ENCODE measurements around the gene PPP6R3. TPM values are rescaled to one million over a fixed set of nuclear protein-coding genes. Genes with fewer than 3 reads are reported as not detected.
A peak's percentile ranks its signal among the peaks of the same experiment; 100 is the strongest.
"Not testable (repeated sequence)": the region's sequence is repeated elsewhere in the genome, so short reads cannot be mapped to it uniquely, and the experiment has no call there.

The PPP6R3 gene
- total RNA-seq, 1 donor from 2014 or later = 55.8 TPM

DNA sequence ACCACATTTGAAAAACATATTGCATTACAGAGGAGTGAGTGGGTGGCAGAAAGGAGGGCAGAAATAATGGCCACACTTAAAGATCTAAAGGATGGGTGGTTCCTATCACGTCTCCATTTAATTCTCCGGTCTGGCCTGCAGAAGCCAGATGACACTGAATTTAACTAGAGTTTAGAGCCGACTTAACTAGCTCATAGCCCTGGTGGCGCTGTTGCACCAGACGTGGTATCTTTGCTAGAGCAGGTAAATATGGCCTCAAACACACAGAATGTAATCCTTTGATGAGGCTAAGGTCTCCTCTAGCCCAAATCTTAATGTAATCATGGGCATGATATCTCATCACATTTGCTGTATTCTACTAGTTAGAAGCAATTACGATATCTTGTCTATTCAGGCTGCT lies 172.2 kb downstream of the PPP6R3 start:
- TF ChIP-seq, protein P1, sequence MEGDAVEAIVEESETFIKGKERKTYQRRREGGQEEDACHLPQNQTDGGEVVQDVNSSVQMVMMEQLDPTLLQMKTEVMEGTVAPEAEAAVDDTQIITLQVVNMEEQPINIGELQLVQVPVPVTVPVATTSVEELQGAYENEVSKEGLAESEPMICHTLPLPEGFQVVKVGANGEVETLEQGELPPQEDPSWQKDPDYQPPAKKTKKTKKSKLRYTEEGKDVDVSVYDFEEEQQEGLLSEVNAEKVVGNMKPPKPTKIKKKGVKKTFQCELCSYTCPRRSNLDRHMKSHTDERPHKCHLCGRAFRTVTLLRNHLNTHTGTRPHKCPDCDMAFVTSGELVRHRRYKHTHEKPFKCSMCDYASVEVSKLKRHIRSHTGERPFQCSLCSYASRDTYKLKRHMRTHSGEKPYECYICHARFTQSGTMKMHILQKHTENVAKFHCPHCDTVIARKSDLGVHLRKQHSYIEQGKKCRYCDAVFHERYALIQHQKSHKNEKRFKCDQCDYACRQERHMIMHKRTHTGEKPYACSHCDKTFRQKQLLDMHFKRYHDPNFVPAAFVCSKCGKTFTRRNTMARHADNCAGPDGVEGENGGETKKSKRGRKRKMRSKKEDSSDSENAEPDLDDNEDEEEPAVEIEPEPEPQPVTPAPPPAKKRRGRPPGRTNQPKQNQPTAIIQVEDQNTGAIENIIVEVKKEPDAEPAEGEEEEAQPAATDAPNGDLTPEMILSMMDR (conservative IDR thresholded peaks at IDR 0.05; ENCODE audit: low read depth, low read length) = peak; percentile 80
- DNase-seq (ENCODE audit: low read depth) = peak; percentile 13
- H3K4me3 ChIP-seq (ENCODE audit: low read depth, low read length) = no peak overlapping the region

DNA sequence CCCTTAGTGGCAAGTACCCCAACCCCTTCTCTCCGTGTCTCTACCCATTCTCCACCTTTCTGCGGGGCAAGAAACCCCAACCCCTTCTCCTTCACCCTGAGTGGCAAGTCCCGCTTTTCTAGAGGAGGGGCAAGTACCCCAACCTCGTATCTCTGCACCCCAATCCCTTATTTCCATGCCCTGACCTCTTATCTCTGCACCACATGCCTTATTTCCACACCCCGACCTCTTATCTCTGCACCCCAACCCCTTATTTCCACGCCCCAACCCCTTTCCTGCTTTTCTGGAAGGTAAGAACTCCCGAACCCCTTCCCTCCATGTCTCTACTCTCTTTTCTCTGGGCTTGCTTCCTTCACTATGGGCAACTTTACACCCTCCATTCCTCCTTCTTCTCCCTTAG lies 174.1 kb downstream of the PPP6R3 start:
- not testable (repeated sequence) for DNase-seq (ENCODE audit: low read depth); H3K4me3 ChIP-seq (ENCODE audit: low read depth, low read length)

- not testable (repeated sequence) for DNase-seq (ENCODE audit: low read depth); H3K4me3 ChIP-seq (ENCODE audit: low read depth, low read length)
Observed at GRCh38 chr11:68635172-68635571, 174.6 kb downstream of the PPP6R3 start.

DNA sequence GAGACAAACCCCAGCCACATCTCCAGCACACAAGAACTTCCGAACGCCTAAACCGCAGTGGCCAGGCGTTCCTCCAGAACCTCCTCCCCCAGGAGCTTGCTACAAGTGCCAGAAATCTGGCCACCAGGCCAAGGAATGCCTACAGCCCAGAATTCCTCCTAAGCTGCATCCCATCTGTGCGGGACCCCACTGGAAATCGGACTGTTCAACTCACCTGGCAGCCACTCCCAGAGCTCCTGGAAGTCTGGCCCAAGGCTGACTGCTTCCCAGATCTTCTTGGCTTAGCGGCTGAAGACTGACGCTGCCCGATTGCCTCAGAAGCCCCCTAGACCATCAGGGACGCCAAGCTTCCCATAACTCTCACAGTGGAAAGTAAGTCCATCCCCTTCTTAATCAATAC lies 175.3 kb downstream of the PPP6R3 start:
- DNase-seq (ENCODE audit: low read depth); H3K4me3 ChIP-seq (ENCODE audit: low read depth, low read length): not testable (repeated sequence)

GRCh38 chr11:68639322-68639721 lies 178.8 kb downstream of the PPP6R3 start:
- not testable (repeated sequence) for DNase-seq (ENCODE audit: low read depth); H3K4me3 ChIP-seq (ENCODE audit: low read depth, low read length)

GRCh38 chr11:68641880-68642279 lies 181.3 kb downstream of the PPP6R3 start:
- H3K4me3 ChIP-seq (ENCODE audit: low read depth, low read length) = no peak overlapping the region

DNA sequence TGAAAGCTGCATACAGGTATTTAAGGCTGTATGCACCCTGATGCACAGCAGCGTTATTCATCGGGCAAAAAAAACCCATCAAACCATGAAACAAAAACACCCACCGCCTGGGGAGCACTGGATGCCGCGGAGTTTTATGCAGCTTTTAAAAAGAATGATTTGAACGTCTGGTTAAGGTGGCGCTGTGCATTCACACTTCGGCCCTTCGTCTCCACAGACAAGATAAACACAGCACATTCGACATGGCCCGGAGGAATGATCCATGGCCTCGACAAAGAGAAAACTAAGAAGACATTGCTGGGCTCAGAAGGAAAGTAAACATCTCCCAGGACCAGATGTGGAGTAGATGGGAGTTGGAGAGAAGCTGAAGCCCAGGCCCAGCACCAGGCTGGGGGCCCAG lies 183.0 kb downstream of the PPP6R3 start:
- TF ChIP-seq, protein P1 (conservative IDR thresholded peaks at IDR 0.05; ENCODE audit: low read depth, low read length) = peak; percentile 43
- no peak overlapping the region for H3K4me3 ChIP-seq (ENCODE audit: low read depth, low read length)
- DNase-seq (ENCODE audit: low read depth) = peak; percentile 1

More at GRCh38 chr11:68641880-68642279, 181.3 kb downstream of the PPP6R3 start:
- no peak for DNase-seq (ENCODE audit: low read depth)
- TF ChIP-seq, protein P1 (conservative IDR thresholded peaks at IDR 0.05; ENCODE audit: low read depth, low read length) = no peak

DNA sequence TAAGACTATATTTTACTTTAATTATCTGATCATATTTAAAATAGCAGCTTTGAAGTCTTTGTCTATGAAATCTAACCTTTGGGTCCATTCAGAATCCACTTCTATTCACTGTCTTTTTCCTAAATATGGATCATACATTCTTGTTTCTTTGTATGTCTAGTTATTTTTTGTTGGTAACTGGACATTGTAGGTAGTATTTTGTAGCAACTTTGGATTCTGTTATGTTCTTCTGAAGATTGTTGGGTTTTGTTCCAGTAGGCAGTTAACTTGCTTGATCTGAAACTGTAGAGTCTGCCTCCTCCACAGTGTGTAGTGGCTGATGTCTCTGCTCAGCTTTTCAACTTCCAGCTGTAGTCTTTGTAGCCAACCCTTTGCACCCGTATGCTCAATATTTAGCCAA lies 186.3 kb downstream of the PPP6R3 start:
- TF ChIP-seq, protein P1 (conservative IDR thresholded peaks at IDR 0.05; ENCODE audit: low read depth, low read length) = no peak
- no peak overlapping the region for H3K4me3 ChIP-seq (ENCODE audit: low read depth, low read length)
- DNase-seq (ENCODE audit: low read depth) = no peak

DNA sequence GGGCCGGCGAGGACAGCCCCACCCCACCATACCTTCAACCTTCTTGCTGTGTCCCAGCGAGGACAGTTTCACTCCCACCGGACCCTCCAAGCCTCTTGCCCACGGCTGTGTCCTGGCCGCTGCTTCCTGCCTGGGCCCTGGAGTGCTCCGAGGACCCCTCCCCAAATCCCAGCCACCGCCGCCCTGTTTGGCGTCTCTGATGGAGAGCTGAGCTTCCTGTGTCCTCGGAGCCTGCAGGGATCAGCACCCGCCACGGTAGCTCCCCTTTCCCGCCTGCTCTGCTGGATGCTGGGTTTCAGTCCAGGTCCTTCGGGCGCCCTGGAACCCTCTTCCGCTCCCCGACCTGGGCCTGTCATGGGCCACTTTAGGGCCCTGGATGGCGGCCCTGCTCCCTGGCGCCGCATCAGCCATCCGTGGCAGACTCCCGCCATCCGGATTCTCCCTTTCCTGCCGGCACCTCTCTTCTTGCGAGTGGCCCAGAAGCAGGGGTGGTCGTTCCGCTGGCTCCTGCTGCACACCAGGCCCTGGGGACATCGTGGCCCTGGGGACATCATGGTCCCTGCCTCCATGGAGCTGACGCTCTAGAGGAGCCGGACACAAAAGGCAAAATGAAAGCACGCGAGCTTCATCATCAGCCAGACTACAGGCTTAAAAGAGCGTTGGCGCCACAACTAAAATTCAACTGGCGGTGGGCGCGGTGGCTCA lies 189.5 kb downstream of the PPP6R3 start:
- no peak overlapping the region for H3K4me3 ChIP-seq (ENCODE audit: low read depth, low read length)
- no peak for DNase-seq (ENCODE audit: low read depth)
- TF ChIP-seq, protein P1 (conservative IDR thresholded peaks at IDR 0.05; ENCODE audit: low read depth, low read length) = no peak
